Measurements from ENCODE around the gene EXOC2. TPM values are rescaled to one million over a fixed set of nuclear protein-coding genes. Genes with fewer than 3 reads are reported as not detected.

Gene EXOC2
- total and polyA plus RNA-seq, 2 donors (not counting 3 experiments of a cell fraction or from before 2014, with no cell fraction given) = 18.2 to 30.8 TPM

DNA sequence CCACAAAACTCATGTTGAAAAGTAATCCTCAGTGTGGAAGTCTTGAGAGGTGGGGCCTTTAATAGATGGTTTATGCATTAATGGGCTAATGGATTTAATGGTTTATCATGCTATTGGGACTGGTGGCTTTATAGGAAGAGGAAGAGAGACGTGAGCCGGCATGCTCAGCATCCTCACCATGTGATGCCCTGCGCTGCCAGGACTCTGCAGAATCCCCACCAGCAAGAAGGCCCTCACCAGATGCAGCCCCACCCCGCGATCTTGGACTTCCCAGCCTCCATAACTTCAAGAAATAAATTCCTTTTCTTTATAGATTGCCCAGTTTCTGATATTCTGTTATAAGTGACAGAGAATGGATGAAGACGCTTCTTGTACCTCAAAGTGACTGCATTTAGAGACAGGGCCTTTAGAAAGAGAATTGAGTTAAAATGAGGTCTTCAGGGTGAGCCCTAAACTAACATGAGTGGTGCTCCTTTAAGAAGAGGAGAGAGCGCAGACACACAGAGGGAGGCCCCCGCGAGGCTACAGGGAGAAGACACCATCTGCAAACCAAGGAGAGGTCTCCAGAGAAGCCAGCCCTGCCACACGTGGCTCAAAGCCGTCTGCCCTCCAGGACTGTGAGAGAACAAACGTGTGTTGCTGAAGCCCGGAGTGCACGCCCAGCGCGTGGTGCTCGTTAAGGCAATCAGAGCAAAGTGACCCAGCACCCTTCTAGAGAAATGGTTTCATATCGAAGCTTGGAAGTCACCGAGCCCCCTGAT, 244.5 kb downstream of the EXOC2 start:
- dilution Hi-C loops (cut with MboI; ENCODE audit: extremely low pct_ligation_motif_present, low sequenced_read_pairs) = no loop called here
- Histone ChIP-seq H2AFZ (ENCODE audit: low read depth, low read length) (no peak overlapping the region), H3K27ac (ENCODE audit: insufficient read depth, low read depth, low read length) (no peak overlapping the region), H3K4me2 (ENCODE audit: insufficient read depth, low read length) (no peak overlapping the region), H3K27me3 (ENCODE audit: control insufficient read depth in 2 of 2, insufficient read depth in 2 of 2, low read length in 2 of 2) (no peaks in the 10 kb centered on the region), H3K9me3 (replicated peaks; ENCODE audit: control insufficient read depth, insufficient read depth, low read length) (no peaks in the 10 kb centered on the region), H3K4me3 (replicated peaks in 1 of 3; ENCODE audit: insufficient read depth in 1 of 3, low read depth in 1 of 3, low read length in 3 of 3) (no peak overlapping the region), H3K4me1 (ENCODE audit: control insufficient read depth, extremely low read depth, insufficient read depth, low read length) (no peaks in the 10 kb centered on the region), H3K79me2 (ENCODE audit: control insufficient read depth, insufficient read depth, low read length) (no peaks in the 10 kb centered on the region), H3K9ac (replicated peaks; ENCODE audit: extremely low read depth, insufficient read depth, low read length) (no peak overlapping the region), H4K20me1 (replicated peaks; ENCODE audit: control insufficient read depth, extremely low read depth, insufficient read depth, low read length) (no peaks in the 10 kb centered on the region), H3K36me3 (ENCODE audit: control insufficient read depth in 2 of 2, extremely low read depth in 1 of 2, insufficient read depth in 2 of 2, low read length in 2 of 2) (no peaks in the 10 kb centered on the region), H3K9me1 (replicated peaks; ENCODE audit: control insufficient read depth, extremely low read depth, insufficient read depth, low read length) (no peaks in the 10 kb centered on the region)
- ChIA-PET CTCF (no interaction called here), POLR2A (no interaction called here)
- intact Hi-C loops (cut with micrococcal nuclease) = no loop called here
- TF ChIP-seq FOS (IDR thresholded peaks at IDR 0.05; ENCODE audit: borderline replicate concordance, insufficient read depth, low read length) (no peak), MYC (IDR thresholded peaks at IDR 0.05; ENCODE audit: low read depth, low read length) (no peak), JUN (IDR thresholded peaks at IDR 0.05; ENCODE audit: borderline replicate concordance, insufficient read depth, insufficient read length, low read depth) (no peak), POLR2AphosphoS5 (IDR thresholded peaks at IDR 0.05; ENCODE audit: insufficient read depth, low read depth, low read length) (no peak), EZH2 (IDR thresholded peaks at IDR 0.05; ENCODE audit: borderline replicate concordance, low read depth, low read length, severe bottlenecking) (no peak), POLR2A (IDR thresholded peaks at IDR 0.05; ENCODE audit: low read depth, low read length) (no peak), GATA2 (IDR thresholded peaks at IDR 0.05; ENCODE audit: insufficient read depth, insufficient read length, low read depth, low read length) (no peak)
- TF ChIP-seq, protein P1, sequence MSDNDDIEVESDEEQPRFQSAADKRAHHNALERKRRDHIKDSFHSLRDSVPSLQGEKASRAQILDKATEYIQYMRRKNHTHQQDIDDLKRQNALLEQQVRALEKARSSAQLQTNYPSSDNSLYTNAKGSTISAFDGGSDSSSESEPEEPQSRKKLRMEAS (IDR thresholded peaks at IDR 0.05; ENCODE audit: insufficient read depth, insufficient read length) = no peak
- TF ChIP-seq, protein P2, sequence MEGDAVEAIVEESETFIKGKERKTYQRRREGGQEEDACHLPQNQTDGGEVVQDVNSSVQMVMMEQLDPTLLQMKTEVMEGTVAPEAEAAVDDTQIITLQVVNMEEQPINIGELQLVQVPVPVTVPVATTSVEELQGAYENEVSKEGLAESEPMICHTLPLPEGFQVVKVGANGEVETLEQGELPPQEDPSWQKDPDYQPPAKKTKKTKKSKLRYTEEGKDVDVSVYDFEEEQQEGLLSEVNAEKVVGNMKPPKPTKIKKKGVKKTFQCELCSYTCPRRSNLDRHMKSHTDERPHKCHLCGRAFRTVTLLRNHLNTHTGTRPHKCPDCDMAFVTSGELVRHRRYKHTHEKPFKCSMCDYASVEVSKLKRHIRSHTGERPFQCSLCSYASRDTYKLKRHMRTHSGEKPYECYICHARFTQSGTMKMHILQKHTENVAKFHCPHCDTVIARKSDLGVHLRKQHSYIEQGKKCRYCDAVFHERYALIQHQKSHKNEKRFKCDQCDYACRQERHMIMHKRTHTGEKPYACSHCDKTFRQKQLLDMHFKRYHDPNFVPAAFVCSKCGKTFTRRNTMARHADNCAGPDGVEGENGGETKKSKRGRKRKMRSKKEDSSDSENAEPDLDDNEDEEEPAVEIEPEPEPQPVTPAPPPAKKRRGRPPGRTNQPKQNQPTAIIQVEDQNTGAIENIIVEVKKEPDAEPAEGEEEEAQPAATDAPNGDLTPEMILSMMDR (IDR thresholded peaks at IDR 0.05; ENCODE audit: extremely low read depth in 1 of 2, insufficient read depth in 1 of 2, low read depth in 1 of 2, low read length in 2 of 2) = no peak
- DNase-seq (ENCODE audit: low read depth, low spot score) (no peak), FAIRE-seq (no peak)
- BruUV-seq (replicated peaks) = no TSS peak
